HG02798 (cell line): Measurements from ENCODE around the gene RNU1-1.
"Not testable (repeated sequence)": the region's sequence is repeated elsewhere in the genome, so short reads cannot be mapped to it uniquely, and the experiment has no call there.

Source experiments
- ATAC-seq: cut with Tn5 transposase; IDR thresholded peaks from one replicate; pipeline ENCODE4 v1.9.1; 2021; ENCODE audit warnings: mild to moderate bottlenecking; ENCODE audit not compliant: unreplicated experiment, poor library complexity

RNU1-1 gene

DNA sequence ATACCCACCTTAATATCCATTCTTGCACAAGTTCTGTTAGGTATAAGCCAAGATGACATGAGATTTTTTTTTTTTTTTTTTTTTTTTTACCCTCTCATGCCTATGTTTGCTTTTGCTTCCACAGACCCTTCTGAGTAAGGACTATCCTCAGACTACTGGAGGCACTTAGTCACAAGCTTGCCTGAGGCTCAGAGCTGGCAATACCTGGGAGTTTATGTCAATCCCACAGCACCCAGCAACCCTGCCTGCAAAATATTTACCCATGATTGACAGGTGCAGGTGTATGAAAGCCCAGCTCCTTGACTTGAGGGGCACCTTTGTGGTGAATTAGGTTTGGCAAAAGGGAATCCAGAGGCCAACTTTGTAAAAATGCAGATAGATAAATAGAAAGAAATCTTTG is 11.7 kb upstream of the RNU1-1 start:
- not testable (repeated sequence) for ATAC-seq

GRCh38 chr1:16521679-16522078 is 7.6 kb upstream of the RNU1-1 start:
- not testable (repeated sequence) for ATAC-seq

DNA sequence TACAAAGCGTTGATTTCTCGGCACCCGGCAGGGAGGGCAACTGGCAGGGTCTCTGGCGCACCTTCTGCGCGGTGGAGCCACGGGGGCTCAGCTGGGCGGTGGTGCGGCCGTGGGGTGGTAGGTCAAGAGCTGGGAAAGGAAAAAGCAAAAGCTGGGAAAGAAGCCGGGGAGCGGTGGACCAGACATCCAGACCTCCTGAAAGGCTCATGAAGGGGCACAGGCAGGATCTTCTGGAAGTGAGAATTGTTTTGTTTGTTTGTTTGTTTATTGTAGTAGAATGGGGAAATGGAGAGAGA is 7.2 kb upstream of the RNU1-1 start:
- ATAC-seq = no peak

- ATAC-seq = not testable (repeated sequence)
These were observed 6.6 kb upstream of the RNU1-1 start for GRCh38 chr1:16520435-16521287.

- not testable (repeated sequence) for ATAC-seq
These were observed 5.3 kb upstream of the RNU1-1 start for GRCh38 chr1:16519255-16519951.

- ATAC-seq = not testable (repeated sequence)
These were observed 4.8 kb upstream of the RNU1-1 start for GRCh38 chr1:16518913-16519254.

- not testable (repeated sequence) for ATAC-seq
These were observed 2.8 kb upstream of the RNU1-1 start for GRCh38 chr1:16516694-16517410.

GRCh38 chr1:16513412-16514106 is 526 bp downstream of the RNU1-1 start:
- ATAC-seq = peak; percentile 94

GRCh38 chr1:16512624-16513411 is 1.3 kb downstream of the RNU1-1 start:
- peak; percentile 15 for ATAC-seq

DNA sequence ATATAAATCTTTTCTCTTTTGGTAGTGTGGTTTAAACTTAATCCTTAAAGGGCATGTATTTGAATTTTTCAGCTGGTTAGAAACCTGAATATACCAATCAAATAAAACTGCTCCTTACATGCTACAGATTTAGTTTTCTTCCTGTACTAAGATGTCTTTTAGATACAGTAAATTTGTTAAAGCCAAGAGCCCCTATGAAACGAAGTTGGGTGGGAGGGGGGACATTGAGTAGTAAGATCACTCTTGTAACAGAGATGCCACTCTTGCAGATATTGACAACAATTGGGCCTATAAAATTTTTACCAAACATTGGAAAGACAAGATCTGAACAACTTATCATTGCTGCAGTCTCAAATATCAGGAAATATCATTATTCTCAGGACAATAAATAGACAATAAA is 2.2 kb downstream of the RNU1-1 start:
- ATAC-seq = not testable (repeated sequence)

GRCh38 chr1:16508861-16509445 is 5.1 kb downstream of the RNU1-1 start:
- ATAC-seq = not testable (repeated sequence)

- not testable (repeated sequence) for ATAC-seq
These were observed 7.5 kb downstream of the RNU1-1 start for GRCh38 chr1:16506364-16507136.

DNA sequence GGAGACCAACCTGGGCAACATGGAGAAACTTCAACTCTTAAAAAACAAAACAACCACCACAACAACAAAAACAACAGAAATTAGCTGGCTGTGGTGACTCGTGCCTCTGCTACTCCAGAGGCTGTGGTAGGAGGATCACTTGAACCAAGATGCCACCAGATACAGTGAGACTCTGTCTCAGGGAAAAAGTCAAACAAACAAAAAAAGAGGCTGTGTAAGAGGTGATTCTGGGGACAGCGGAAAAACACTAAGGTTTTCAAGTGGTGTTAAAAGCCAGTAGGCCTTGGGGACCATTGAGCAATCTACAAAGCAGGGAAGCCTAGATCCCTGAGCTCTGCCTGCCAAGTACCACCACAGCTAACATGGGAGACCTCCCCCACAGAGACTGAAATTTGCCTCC is 8.2 kb downstream of the RNU1-1 start:
- ATAC-seq = not testable (repeated sequence)

GRCh38 chr1:16503494-16503893 is 10.6 kb downstream of the RNU1-1 start:
- ATAC-seq = no peak

- not testable (repeated sequence) for ATAC-seq
These were observed 12.6 kb downstream of the RNU1-1 start for GRCh38 chr1:16501446-16501845.

DNA sequence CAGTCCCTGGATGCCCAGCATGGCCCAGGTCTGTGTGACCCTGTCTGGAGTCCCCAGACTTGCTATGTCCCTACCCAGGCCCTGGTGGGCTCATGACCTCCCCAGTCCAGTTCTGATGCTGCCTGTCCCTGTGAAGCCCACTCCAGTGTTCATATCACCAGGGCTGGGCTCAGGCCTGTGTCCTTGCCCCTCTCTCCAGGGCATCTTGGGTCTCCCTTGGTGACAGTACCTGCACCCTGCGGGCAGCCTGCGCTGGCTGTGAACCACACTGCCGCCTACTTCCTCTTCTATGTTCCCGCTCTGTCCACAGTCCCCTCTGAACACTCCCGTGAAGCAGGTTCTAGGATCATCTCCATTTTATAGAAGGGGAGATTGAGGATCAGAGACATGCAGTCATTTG is 13.1 kb downstream of the RNU1-1 start:
- not testable (repeated sequence) for ATAC-seq

DNA sequence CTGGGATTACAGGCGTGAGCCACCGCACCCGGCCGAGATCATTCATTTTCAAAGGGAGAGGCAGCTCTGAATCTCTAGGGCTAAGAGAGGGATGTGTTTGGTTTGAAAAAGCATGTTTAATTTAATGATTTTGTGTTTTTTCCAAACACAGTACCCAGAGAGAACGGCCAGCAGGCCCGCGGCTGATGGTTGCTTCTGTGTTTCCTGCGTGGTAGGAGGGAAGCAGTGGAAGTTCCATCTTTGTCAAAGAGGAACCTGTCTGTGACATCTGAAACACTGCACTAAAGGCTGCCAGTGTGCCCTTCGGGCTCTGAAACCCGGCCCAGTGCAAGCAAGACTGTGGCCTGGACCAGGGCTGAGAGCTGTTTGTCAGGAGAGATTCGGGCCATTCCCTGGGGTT is 13.6 kb downstream of the RNU1-1 start:
- ATAC-seq = not testable (repeated sequence)

DNA sequence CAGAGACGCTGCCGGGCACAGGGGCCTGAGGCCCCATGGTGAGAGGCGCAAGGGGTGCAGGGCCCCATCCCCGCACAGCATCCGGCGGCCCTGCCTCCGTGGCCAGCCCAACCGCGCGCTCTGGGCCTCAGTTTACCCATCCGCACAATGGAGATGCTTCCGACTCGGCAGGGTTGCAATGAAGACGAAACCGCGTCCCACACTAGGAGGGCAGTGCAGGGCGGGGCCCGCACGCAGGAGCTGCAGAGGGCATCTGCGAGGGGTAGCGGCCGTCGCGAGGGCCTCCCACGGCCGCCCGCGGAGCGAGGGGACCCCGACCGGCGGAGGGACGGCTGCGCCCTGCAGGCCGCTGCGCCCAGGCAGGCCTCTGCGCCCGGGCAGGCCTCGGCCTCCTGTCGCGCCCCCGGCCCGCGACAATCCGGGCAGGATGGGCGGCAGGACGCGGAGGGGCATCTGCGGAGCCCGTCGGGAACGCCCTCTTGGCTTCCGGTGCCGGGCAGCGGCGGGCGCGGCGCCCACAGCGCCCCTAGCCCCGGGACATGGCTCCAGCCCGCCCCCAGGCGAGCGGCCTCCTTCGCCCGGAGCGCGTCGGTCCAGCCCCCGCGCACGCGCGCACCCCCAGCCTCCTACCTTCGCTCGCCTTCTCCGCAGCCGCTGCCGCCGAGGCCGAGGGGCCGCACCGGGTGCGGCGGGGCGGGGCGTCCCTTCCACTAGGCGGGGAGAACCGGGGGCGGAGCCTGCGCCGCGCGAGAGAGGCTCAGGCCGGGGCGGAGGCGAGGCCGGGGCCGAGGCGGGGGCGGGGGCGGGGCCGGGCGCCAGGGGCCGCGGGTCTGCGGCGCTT is 15.3 kb downstream of the RNU1-1 start:
- peak; percentile 94 for ATAC-seq
